ENCODE results near the gene LDLRAD1.

The LDLRAD1 gene

DNA sequence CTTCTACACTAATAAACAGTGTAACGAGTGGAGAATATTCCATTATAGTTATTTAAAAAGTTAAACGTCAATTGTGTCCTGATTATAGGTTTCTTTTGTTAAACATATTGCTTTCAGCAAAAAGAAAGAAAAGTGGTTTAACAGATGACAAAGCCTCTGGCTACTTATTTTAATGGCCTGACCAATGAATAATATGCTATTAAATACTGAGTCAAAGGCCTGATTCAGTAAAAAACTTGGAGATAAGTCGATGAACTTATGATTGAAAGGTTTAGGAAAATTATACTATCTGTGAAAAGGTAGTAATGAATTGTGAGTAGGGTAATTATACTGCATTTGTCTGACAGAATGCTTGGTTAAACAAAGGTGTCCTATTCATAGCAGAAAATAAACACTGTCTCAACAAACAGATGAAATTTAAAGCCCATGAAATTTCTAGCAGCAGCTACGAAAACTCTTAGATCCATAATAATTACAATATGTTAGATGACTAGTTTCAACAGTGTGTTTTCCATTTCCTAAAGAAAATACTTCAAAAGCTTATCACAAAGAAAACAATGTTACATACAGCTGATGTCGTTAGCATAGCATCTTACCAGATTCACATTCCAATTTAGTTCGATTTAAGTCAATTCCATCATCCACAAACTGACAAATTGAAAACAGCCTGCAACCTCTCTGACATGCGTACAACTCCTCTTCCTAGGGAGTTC, 28.8 kb upstream of the LDLRAD1 start:
- TF ChIP-seq TCF4 (CRISPR knock-in tag; IDR thresholded peaks at IDR 0.05; ENCODE audit: borderline replicate concordance): peak; percentile 48; the same call in 1 of the 2 replicates
- no peak for TF ChIP-seq ZNF70 (CRISPR knock-in tag; IDR thresholded peaks at IDR 0.05)
- ATAC-seq: no peak; the same call in 2 of the 3 replicates

DNA sequence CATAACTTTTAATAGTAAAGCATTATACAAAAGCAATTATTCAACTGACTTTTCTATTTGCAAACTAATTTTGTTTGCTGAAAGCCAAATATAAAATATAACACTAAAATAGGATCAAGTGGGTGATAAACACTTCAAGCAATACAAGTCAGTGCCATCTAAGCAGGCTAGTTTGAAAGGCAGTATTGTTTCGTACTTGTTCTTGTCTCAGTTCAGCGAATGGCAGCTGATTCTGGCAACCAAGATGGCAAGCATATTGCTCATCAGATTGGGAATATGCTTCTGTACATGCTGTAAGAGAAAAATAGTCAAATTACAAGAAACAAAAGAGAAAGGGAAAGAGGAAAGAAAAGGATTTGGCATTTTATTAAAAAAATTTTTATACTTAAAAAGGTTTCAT, 27.5 kb upstream of the LDLRAD1 start:
- no peak for ATAC-seq
- TF ChIP-seq ZNF8 (CRISPR knock-in tag; IDR thresholded peaks at IDR 0.05) (no peak), TCF4 (CRISPR knock-in tag; IDR thresholded peaks at IDR 0.05; ENCODE audit: borderline replicate concordance) (no peak), ISL1 (CRISPR knock-in tag; IDR thresholded peaks at IDR 0.05) (no peak), PATZ1 (CRISPR knock-in tag; IDR thresholded peaks at IDR 0.05; ENCODE audit: borderline replicate concordance) (no peak), TSHZ2 (CRISPR knock-in tag; IDR thresholded peaks at IDR 0.05) (no peak), ZFP3 (CRISPR knock-in tag; IDR thresholded peaks at IDR 0.05) (no peak)
- TF ChIP-seq, protein P1, sequence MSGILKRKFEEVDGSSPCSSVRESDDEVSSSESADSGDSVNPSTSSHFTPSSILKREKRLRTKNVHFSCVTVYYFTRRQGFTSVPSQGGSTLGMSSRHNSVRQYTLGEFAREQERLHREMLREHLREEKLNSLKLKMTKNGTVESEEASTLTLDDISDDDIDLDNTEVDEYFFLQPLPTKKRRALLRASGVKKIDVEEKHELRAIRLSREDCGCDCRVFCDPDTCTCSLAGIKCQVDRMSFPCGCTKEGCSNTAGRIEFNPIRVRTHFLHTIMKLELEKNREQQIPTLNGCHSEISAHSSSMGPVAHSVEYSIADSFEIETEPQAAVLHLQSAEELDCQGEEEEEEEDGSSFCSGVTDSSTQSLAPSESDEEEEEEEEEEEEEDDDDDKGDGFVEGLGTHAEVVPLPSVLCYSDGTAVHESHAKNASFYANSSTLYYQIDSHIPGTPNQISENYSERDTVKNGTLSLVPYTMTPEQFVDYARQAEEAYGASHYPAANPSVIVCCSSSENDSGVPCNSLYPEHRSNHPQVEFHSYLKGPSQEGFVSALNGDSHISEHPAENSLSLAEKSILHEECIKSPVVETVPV (CRISPR knock-in tag; IDR thresholded peaks at IDR 0.05): no peak

- no peak for ATAC-seq
- TF ChIP-seq, protein P2, sequence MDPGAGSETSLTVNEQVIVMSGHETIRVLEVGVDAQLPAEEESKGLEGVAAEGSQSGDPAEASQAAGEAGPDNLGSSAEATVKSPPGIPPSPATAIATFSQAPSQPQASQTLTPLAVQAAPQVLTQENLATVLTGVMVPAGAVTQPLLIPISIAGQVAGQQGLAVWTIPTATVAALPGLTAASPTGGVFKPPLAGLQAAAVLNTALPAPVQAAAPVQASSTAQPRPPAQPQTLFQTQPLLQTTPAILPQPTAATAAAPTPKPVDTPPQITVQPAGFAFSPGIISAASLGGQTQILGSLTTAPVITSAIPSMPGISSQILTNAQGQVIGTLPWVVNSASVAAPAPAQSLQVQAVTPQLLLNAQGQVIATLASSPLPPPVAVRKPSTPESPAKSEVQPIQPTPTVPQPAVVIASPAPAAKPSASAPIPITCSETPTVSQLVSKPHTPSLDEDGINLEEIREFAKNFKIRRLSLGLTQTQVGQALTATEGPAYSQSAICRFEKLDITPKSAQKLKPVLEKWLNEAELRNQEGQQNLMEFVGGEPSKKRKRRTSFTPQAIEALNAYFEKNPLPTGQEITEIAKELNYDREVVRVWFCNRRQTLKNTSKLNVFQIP (CRISPR knock-in tag; IDR thresholded peaks at IDR 0.05; ENCODE audit: borderline replicate concordance, low read depth): no peak
- no peak for TF ChIP-seq TCF4 (CRISPR knock-in tag; IDR thresholded peaks at IDR 0.05; ENCODE audit: borderline replicate concordance)
- no peak for TF ChIP-seq TOX (CRISPR knock-in tag; IDR thresholded peaks at IDR 0.05; ENCODE audit: borderline replicate concordance)
- no peak for TF ChIP-seq ZNF565 (CRISPR knock-in tag; conservative IDR thresholded peaks at IDR 0.05; ENCODE audit: low read depth)
- no peak for TF ChIP-seq CSDC2 (CRISPR knock-in tag; IDR thresholded peaks at IDR 0.05)
- TF ChIP-seq, protein P3, sequence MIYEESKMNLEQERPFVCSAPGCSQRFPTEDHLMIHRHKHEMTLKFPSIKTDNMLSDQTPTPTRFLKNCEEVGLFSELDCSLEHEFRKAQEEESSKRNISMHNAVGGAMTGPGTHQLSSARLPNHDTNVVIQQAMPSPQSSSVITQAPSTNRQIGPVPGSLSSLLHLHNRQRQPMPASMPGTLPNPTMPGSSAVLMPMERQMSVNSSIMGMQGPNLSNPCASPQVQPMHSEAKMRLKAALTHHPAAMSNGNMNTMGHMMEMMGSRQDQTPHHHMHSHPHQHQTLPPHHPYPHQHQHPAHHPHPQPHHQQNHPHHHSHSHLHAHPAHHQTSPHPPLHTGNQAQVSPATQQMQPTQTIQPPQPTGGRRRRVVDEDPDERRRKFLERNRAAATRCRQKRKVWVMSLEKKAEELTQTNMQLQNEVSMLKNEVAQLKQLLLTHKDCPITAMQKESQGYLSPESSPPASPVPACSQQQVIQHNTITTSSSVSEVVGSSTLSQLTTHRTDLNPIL (CRISPR knock-in tag; IDR thresholded peaks at IDR 0.05; ENCODE audit: low read depth): no peak
- TF ChIP-seq ZFP30 (CRISPR knock-in tag; IDR thresholded peaks at IDR 0.05): no peak
- TF ChIP-seq BACH2 (CRISPR knock-in tag; IDR thresholded peaks at IDR 0.05; ENCODE audit: borderline replicate concordance): no peak
- TF ChIP-seq ZNF70 (CRISPR knock-in tag; IDR thresholded peaks at IDR 0.05): no peak
- no peak for TF ChIP-seq ESRRG (CRISPR knock-in tag; IDR thresholded peaks at IDR 0.05)
- no peak for TF ChIP-seq SNAI2 (CRISPR knock-in tag; IDR thresholded peaks at IDR 0.05)
- TF ChIP-seq ZFP3 (CRISPR knock-in tag; IDR thresholded peaks at IDR 0.05): no peak
Observed at GRCh38 chr1:54041806-54042205, 23.8 kb upstream of the LDLRAD1 start.

- TF ChIP-seq SNAI2 (CRISPR knock-in tag; IDR thresholded peaks at IDR 0.05) (no peak), ZFP3 (CRISPR knock-in tag; IDR thresholded peaks at IDR 0.05) (no peak), CSDC2 (CRISPR knock-in tag; IDR thresholded peaks at IDR 0.05) (no peak), TCF4 (CRISPR knock-in tag; IDR thresholded peaks at IDR 0.05; ENCODE audit: borderline replicate concordance) (no peak), GLIS3 (CRISPR knock-in tag; IDR thresholded peaks at IDR 0.05) (no peak)
- TF ChIP-seq, protein P1 (CRISPR knock-in tag; IDR thresholded peaks at IDR 0.05): no peak
- peak; percentile 40; the same call in 1 of the 3 replicates for ATAC-seq
Observed at GRCh38 chr1:54037476-54037875, 19.5 kb upstream of the LDLRAD1 start.
